Measurements from ENCODE around the gene C8G. TPM values are rescaled to one million over a fixed set of nuclear protein-coding genes. Genes with fewer than 3 reads are reported as not detected.
A peak's percentile ranks its signal among the peaks of the same experiment; 100 is the strongest.

The C8G gene
- total and polyA plus RNA-seq, 2 of the 8 experiments (the other 6 are each of a cell fraction or from before 2014, with no cell fraction given): 0.62 to 0.80 TPM

DNA sequence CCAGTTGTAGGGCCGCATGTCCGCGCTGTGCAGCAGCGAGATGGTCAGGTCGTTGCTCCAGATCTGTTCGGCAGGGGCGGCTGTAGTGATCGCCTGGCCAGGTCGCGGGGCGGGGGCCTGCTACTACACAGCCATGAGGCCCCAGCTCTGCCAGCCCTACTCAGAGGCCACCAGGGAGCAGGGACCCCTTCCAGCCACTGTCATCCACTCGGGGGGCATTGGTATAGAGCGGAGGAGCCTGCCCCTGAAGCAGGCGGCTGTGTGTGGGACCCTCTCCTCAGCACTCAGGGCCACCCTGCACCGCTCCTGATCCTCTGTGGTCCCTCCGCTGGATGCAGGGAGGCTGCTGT is 2.2 kb upstream of the C8G start:
- no peak overlapping the region for H2BK12ac ChIP-seq (ENCODE audit: low read depth, low read length)
- TF ChIP-seq JUND (IDR thresholded peaks at IDR 0.05; ENCODE audit: low read length) (no peak), ZNF274 (IDR thresholded peaks at IDR 0.05; ENCODE audit: borderline replicate concordance, extremely low read depth, low read length) (no peak), HDAC2 (IDR thresholded peaks at IDR 0.05; ENCODE audit: borderline replicate concordance in 1 of 2, low read depth in 2 of 2, low read length in 2 of 2) (no peak), RAD21 (IDR thresholded peaks at IDR 0.05 in 1 of 2, conservative IDR thresholded peaks at IDR 0.05 in 1 of 2; ENCODE audit: low read depth in 2 of 2, low read length in 2 of 2) (no peak), PHF8 (conservative IDR thresholded peaks at IDR 0.05; ENCODE audit: low read depth, low read length) (no peak), CBX8 (IDR thresholded peaks at IDR 0.05; ENCODE audit: borderline replicate concordance, low read depth, low read length) (no peak), TAF7 (optimal IDR thresholded peaks at IDR 0.05; ENCODE audit: borderline replicate concordance, low read depth, low read length) (no peak), SAP30 (IDR thresholded peaks at IDR 0.05; ENCODE audit: insufficient read depth, insufficient replicate concordance, low read length) (no peak), NRF1 (IDR thresholded peaks at IDR 0.05; ENCODE audit: low read depth, low read length) (no peak)
- TF ChIP-seq, protein P1, sequence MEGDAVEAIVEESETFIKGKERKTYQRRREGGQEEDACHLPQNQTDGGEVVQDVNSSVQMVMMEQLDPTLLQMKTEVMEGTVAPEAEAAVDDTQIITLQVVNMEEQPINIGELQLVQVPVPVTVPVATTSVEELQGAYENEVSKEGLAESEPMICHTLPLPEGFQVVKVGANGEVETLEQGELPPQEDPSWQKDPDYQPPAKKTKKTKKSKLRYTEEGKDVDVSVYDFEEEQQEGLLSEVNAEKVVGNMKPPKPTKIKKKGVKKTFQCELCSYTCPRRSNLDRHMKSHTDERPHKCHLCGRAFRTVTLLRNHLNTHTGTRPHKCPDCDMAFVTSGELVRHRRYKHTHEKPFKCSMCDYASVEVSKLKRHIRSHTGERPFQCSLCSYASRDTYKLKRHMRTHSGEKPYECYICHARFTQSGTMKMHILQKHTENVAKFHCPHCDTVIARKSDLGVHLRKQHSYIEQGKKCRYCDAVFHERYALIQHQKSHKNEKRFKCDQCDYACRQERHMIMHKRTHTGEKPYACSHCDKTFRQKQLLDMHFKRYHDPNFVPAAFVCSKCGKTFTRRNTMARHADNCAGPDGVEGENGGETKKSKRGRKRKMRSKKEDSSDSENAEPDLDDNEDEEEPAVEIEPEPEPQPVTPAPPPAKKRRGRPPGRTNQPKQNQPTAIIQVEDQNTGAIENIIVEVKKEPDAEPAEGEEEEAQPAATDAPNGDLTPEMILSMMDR (IDR thresholded peaks at IDR 0.05; ENCODE audit: control extremely low read depth in 1 of 3, insufficient read depth in 1 of 3, low read depth in 1 of 3, low read length in 3 of 3): no peak

More for the DNA sequence above, 2.2 kb upstream of the C8G start:
- Histone ChIP-seq H2BK120ac (replicated peaks; ENCODE audit: low read depth, low read length) (no peak overlapping the region), H3K27me3 (replicated peaks in 1 of 4; ENCODE audit: control insufficient read depth in 3 of 4, extremely low read depth in 1 of 4, insufficient read depth in 3 of 4, low read length in 3 of 4) (no peaks in the 10 kb centered on the region), H3K27ac (ENCODE audit: low read depth, low read length) (no peak overlapping the region), H4K5ac (ENCODE audit: insufficient read length, low read depth, low read length) (no peak overlapping the region), H3K36me3 (ENCODE audit: control insufficient read depth in 2 of 4, insufficient read depth in 4 of 4, low read length in 3 of 4) (peaks cover 12 to 34% (median 16%) of the 10 kb centered on the region in 4 experiments; a peak in 7 of 8 replicates), H3K23me2 (ENCODE audit: low read depth, low read length) (peaks cover 5% of the 10 kb centered on the region; the same call in 1 of the 2 replicates), H2AK5ac (ENCODE audit: low read depth, low read length) (no peak overlapping the region), H3K4me2 (ENCODE audit: insufficient read depth in 1 of 2, low read depth in 2 of 2, low read length in 2 of 2) (peak overlapping the region; percentile 64 to 66), H3K79me1 (ENCODE audit: low read depth, low read length) (no peaks in the 10 kb centered on the region), H3K14ac (ENCODE audit: insufficient read length) (no peak overlapping the region), H4K8ac (ENCODE audit: extremely low read depth, insufficient read depth, low read length) (no peak overlapping the region), H3K56ac (replicated peaks; ENCODE audit: insufficient read length, low read depth, low read length) (no peak overlapping the region), H3K9ac (replicated peaks in 1 of 4; ENCODE audit: extremely low read depth in 1 of 4, low read depth in 3 of 4, low read length in 3 of 4) (no peak overlapping the region), H3K23ac (ENCODE audit: insufficient read length) (no peak overlapping the region), H3K4ac (replicated peaks; ENCODE audit: insufficient read length, low read depth, low read length) (no peak overlapping the region), H3K79me2 (ENCODE audit: control insufficient read depth in 1 of 2, insufficient read depth in 2 of 2, low read length in 2 of 2) (peaks cover 0 to 3% of the 10 kb centered on the region in 2 experiments; a peak in 1 of 4 replicates), H3K9me3 (ENCODE audit: insufficient read depth in 2 of 2, low read depth in 1 of 2, low read length in 1 of 2) (no peaks in the 10 kb centered on the region), H4K20me1 (replicated peaks in 1 of 2; ENCODE audit: control insufficient read depth in 1 of 2, insufficient read depth in 2 of 2, low read length in 2 of 2) (peaks cover 7 to 27% of the 10 kb centered on the region in 2 experiments), H2BK5ac (ENCODE audit: low read depth, low read length) (no peak overlapping the region), H3K4me1 (replicated peaks in 1 of 4; ENCODE audit: control insufficient read depth in 3 of 4, insufficient read depth in 4 of 4, low read length in 3 of 4) (peaks cover 0 to 17% (median 11%) of the 10 kb centered on the region in 4 experiments; a peak in 5 of 7 replicates), H2AFZ (ENCODE audit: low read length) (no peak overlapping the region), H2BK15ac (ENCODE audit: low read length) (no peak overlapping the region), H3K18ac (ENCODE audit: extremely low read depth, low read length) (no peak overlapping the region), H3K4me3 (ENCODE audit: extremely low read depth in 1 of 4, insufficient read depth in 2 of 4, low read depth in 3 of 4, low read length in 4 of 4) (peak overlapping the region in 1 of 4 experiments; percentile 95; a peak in 1 of 8 replicates), H2BK20ac (ENCODE audit: low read length) (no peak overlapping the region), H4K91ac (replicated peaks; ENCODE audit: insufficient read length, low read length) (no peak overlapping the region)
- ChIA-PET POLR2A (ENCODE audit: partially characterized antibody) (interaction anchor here (1.7 to 2.1 kb wide), 2 partner anchors 83 to 95 kb away, joined by 4 to 9 read pairs; no protein-coding TSS in a partner anchor), CTCF (ENCODE audit: partially characterized antibody) (interaction anchor here (0.9 to 2.1 kb wide), 3 partner anchors 46 to 125 kb away, joined by 3 to 5 read pairs (median 3); partner anchors contain the start of gene AJM1)
- no peak for FAIRE-seq
- no peak for DNase-seq (ENCODE audit: low read depth in 1 of 2, low spot score in 2 of 2)
- WGBS, 2 experiments (ENCODE audit: extremely low coverage in 1 of 2, insufficient coverage in 1 of 2, insufficient read length in 1 of 2, insufficient replicate concordance in 2 of 2, low coverage in 1 of 2, low lambda C conversion rate in 2 of 2, missing lambda C conversion rate in 1 of 2): 85% methylated on average over 6 of the region's 16 CpGs; no CpG with 5 or more reads in 1 of the 2 experiments
